AG04450 (cell line): Measurements from ENCODE around the gene BMP7. TPM values are rescaled to one million over a fixed set of nuclear protein-coding genes. Genes with fewer than 3 reads are reported as not detected.

Source experiments
- CTCF ChIA-PET: fragments of 300-600, 350-600 bp; formaldehyde crosslinking; extraction: SDS; loops from one replicate; lab custom pipeline; 2022; ENCODE audit warnings: antibody characterized with exemption, inconsistent platforms; lab: Charles Lee
- POLR2A ChIA-PET: fragments of 350-600 bp; formaldehyde crosslinking; extraction: SDS; loops from one replicate; lab custom pipeline; 2021; ENCODE audit warnings: antibody characterized with exemption, inconsistent platforms; lab: Yijun Ruan, JAX
- DNase-seq: peaks from one replicate; pipeline ENCODE4 v3.0.0-alpha.2; 2011; ENCODE audit warnings: low read depth, low spot score
- H3K27ac ChIP-seq: one replicate; pipeline ENCODE4 v1.5.1; 2012; ENCODE audit warnings: low read depth, low read length, control low read depth
- H3K27me3 ChIP-seq: one replicate; pipeline ENCODE4 v1.6.0; 2012; ENCODE audit warnings: low read length; ENCODE audit not compliant: control insufficient read depth, insufficient read depth
- H3K4me3 ChIP-seq: 2 replicates; pipeline ENCODE4 v1.5.1; 2011; ENCODE audit warnings: mild to moderate bottlenecking, low read depth, low read length, control low read depth
- H3K9me3 ChIP-seq: 2 replicates; pipeline ENCODE4 v1.5.1; 2012; ENCODE audit warnings: low read length; ENCODE audit not compliant: control insufficient read depth, insufficient read depth
- polyA plus RNA-seq: library from polyadenylated mRNA; depleted of rRNA; stranded (reverse); fragments of >200 nt; gene quantifications from 2 replicates; pipeline ENCODE4 v1.2.3, GENCODE V29; 2011
- TF ChIP-seq, protein P1 (sequence below): IDR thresholded peaks from 2 replicates; pipeline ENCODE4 v1.5.1; 2011; ENCODE audit warnings: low read depth, low read length, control low read depth, inconsistent platforms

The BMP7 gene
- polyA plus RNA-seq, 1 experiment, result not detected

GRCh38 chr20:57289391-57290177 is 23.1 kb upstream of the BMP7 start:
- TF ChIP-seq, protein P1, sequence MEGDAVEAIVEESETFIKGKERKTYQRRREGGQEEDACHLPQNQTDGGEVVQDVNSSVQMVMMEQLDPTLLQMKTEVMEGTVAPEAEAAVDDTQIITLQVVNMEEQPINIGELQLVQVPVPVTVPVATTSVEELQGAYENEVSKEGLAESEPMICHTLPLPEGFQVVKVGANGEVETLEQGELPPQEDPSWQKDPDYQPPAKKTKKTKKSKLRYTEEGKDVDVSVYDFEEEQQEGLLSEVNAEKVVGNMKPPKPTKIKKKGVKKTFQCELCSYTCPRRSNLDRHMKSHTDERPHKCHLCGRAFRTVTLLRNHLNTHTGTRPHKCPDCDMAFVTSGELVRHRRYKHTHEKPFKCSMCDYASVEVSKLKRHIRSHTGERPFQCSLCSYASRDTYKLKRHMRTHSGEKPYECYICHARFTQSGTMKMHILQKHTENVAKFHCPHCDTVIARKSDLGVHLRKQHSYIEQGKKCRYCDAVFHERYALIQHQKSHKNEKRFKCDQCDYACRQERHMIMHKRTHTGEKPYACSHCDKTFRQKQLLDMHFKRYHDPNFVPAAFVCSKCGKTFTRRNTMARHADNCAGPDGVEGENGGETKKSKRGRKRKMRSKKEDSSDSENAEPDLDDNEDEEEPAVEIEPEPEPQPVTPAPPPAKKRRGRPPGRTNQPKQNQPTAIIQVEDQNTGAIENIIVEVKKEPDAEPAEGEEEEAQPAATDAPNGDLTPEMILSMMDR, result no peak
- no peaks in the 10 kb centered on the region for H3K9me3 ChIP-seq
- H3K4me3 ChIP-seq, result no peak overlapping the region
- DNase-seq, result no peak
- ChIA-PET CTCF (no interaction called here), POLR2A (no interaction called here)
- peaks cover 8% of the 10 kb centered on the region for H3K27me3 ChIP-seq
- no peak overlapping the region for H3K27ac ChIP-seq

GRCh38 chr20:57288651-57289277 is 22.3 kb upstream of the BMP7 start:
- Histone ChIP-seq H3K4me3 (no peak overlapping the region), H3K27me3 (peaks cover 9% of the 10 kb centered on the region), H3K27ac (no peak overlapping the region), H3K9me3 (no peaks in the 10 kb centered on the region)
- TF ChIP-seq, protein P1, result no peak
- CTCF ChIA-PET, result no interaction called here
- POLR2A ChIA-PET, result no interaction called here
- no peak for DNase-seq

GRCh38 chr20:57287901-57288300 is 21.5 kb upstream of the BMP7 start:
- ChIA-PET CTCF (no interaction called here), POLR2A (interaction anchor here (0.7 kb wide), 1 partner anchor 210 kb away, joined by 3 read pairs; no protein-coding TSS in a partner anchor)
- TF ChIP-seq, protein P1, result no peak
- DNase-seq, result no peak
- Histone ChIP-seq H3K27me3 (peaks cover 13% of the 10 kb centered on the region), H3K27ac (no peak overlapping the region), H3K4me3 (no peak overlapping the region), H3K9me3 (no peaks in the 10 kb centered on the region)

GRCh38 chr20:57287007-57287880 is 20.8 kb upstream of the BMP7 start:
- H3K27me3 ChIP-seq, result peaks cover 13% of the 10 kb centered on the region

More at GRCh38 chr20:57287007-57287880, 20.8 kb upstream of the BMP7 start:
- ChIA-PET CTCF (no interaction called here), POLR2A (interaction anchor here (0.7 kb wide), 1 partner anchor 210 kb away, joined by 3 read pairs; no protein-coding TSS in a partner anchor)
- H3K4me3 ChIP-seq, result no peak overlapping the region
- no peaks in the 10 kb centered on the region for H3K9me3 ChIP-seq
- H3K27ac ChIP-seq, result no peak overlapping the region
- no peak for DNase-seq
- TF ChIP-seq, protein P1, result no peak
